Measurements from ENCODE around the gene MTX2.
A peak's percentile ranks its signal among the peaks of the same experiment; 100 is the strongest.

The MTX2 gene

GRCh38 chr2:176269319-176270099, at the start of gene MTX2:
Gene MTX2 (plus strand): TSS chr2:176269442. CDS start chr2:176269630, 188 bp downstream.
- DNase-seq: peak; percentile 64 to 80

- DNase-seq: no peak
Observed at GRCh38 chr2:176227874-176228273, 41.4 kb upstream of the MTX2 start.

- DNase-seq: no peak
Observed at GRCh38 chr2:176234156-176234555, 35.1 kb upstream of the MTX2 start.

- no peak for DNase-seq
Observed at GRCh38 chr2:176234940-176235339, 34.3 kb upstream of the MTX2 start.

- no peak for DNase-seq
Observed at GRCh38 chr2:176237456-176237855, 31.8 kb upstream of the MTX2 start.

- no peak for DNase-seq
Observed at GRCh38 chr2:176239031-176239430, 30.2 kb upstream of the MTX2 start.

- DNase-seq: no peak
Observed at GRCh38 chr2:176240301-176240700, 28.9 kb upstream of the MTX2 start.

- no peak for DNase-seq
Observed at GRCh38 chr2:176242276-176242675, 27.0 kb upstream of the MTX2 start.

GRCh38 chr2:176246331-176246730, 22.9 kb upstream of the MTX2 start:
- DNase-seq: peak in 1 of 2 experiments; percentile 3

GRCh38 chr2:176247859-176248258, 21.4 kb upstream of the MTX2 start:
- no peak for DNase-seq

GRCh38 chr2:176251928-176252327, 17.3 kb upstream of the MTX2 start:
- DNase-seq: no peak

GRCh38 chr2:176260689-176261088, 8.6 kb upstream of the MTX2 start:
- DNase-seq: peak in 1 of 2 experiments; percentile 68

- no peak for DNase-seq
Observed at GRCh38 chr2:176261136-176261535, 8.1 kb upstream of the MTX2 start.

- DNase-seq: no peak
Observed at GRCh38 chr2:176268976-176269318, 295 bp upstream of the MTX2 start.

- DNase-seq: no peak
Observed at GRCh38 chr2:176270100-176270750, 983 bp downstream of the MTX2 start.

GRCh38 chr2:176272870-176273459, 3.7 kb downstream of the MTX2 start:
- peak in 1 of 2 experiments; percentile 2 for DNase-seq

- no peak for DNase-seq
Observed at GRCh38 chr2:176278927-176279326, 9.7 kb downstream of the MTX2 start.

- DNase-seq: no peak
Observed at GRCh38 chr2:176280156-176280555, 10.9 kb downstream of the MTX2 start.

GRCh38 chr2:176280867-176281658, 11.8 kb downstream of the MTX2 start:
- DNase-seq: no peak

GRCh38 chr2:176283291-176284068, 14.2 kb downstream of the MTX2 start:
- DNase-seq: no peak

- DNase-seq: peak; percentile 63 to 85
Observed at GRCh38 chr2:176284461-176285049, 15.3 kb downstream of the MTX2 start.

- DNase-seq: no peak
Observed at GRCh38 chr2:176285321-176285720, 16.1 kb downstream of the MTX2 start.

Data from NCI-H524 (cell line).